MCF 10A (cell line): ENCODE results near the gene TMEM14A. TPM values are rescaled to one million over a fixed set of nuclear protein-coding genes. Genes with fewer than 3 reads are reported as not detected.

Experiments used
- BruUV-seq: library from RNA; stranded (reverse); fragments of 400-500 nt; replicated peaks from 2 replicates; lab custom pipeline; 2021; lab: Mats Ljungman, UMichigan
- CTCF ChIA-PET: fragments of 300-600 bp; sonication (Branson Sonifier 250); formaldehyde crosslinking; extraction: SDS; loops from one replicate; lab custom pipeline; 2021; ENCODE audit warnings: antibody characterized with exemption, inconsistent platforms; lab: Yijun Ruan, JAX
- POLR2A ChIA-PET: fragments of 300-600, 350-650 bp; sonication (Branson Sonifier 250); formaldehyde crosslinking; extraction: SDS; loops from one replicate; lab custom pipeline; 2020; ENCODE audit warnings: antibody characterized with exemption, inconsistent platforms; lab: Yijun Ruan, JAX
- DNase-seq: peaks from one replicate; pipeline ENCODE4 v3.0.0-alpha.2; 2018; ENCODE audit not compliant: unreplicated experiment
- H3K27ac Mint-ChIP-seq: one replicate; pipeline ENCODE4 v1.8.0; 2022; ENCODE audit warnings: mild to moderate bottlenecking, low read depth, mixed read lengths; ENCODE audit not compliant: unreplicated experiment
- H3K27me3 Mint-ChIP-seq: one replicate; pipeline ENCODE4 v1.8.0; 2022; ENCODE audit warnings: mixed read lengths; ENCODE audit not compliant: insufficient read depth, unreplicated experiment
- H3K36me3 Mint-ChIP-seq: one replicate; pipeline ENCODE4 v1.8.0; 2022; ENCODE audit warnings: mild to moderate bottlenecking, moderate library complexity, mixed read lengths; ENCODE audit not compliant: insufficient read depth, unreplicated experiment
- H3K4me1 Mint-ChIP-seq: one replicate; pipeline ENCODE4 v1.8.0; 2022; ENCODE audit warnings: mixed read lengths; ENCODE audit not compliant: insufficient read depth, unreplicated experiment
- H3K4me3 Mint-ChIP-seq: one replicate; pipeline ENCODE4 v1.8.0; 2022; ENCODE audit warnings: mild to moderate bottlenecking, moderate library complexity, mixed read lengths; ENCODE audit not compliant: unreplicated experiment
- H3K9me3 Mint-ChIP-seq: one replicate; pipeline ENCODE4 v1.8.0; 2022; ENCODE audit warnings: mixed read lengths; ENCODE audit not compliant: unreplicated experiment
- intact Hi-C: fragments of 100-400 bp; cut with micrococcal nuclease; formaldehyde crosslinking; loops from 2 replicates; pipeline ENCODE4 v1.14.1; 2022
- total RNA-seq: library from RNA; stranded (reverse); gene quantifications from 2 replicates; pipeline ENCODE4 v1.2.3, GENCODE V29; 2022
- TF ChIP-seq, protein P1 (sequence below): fragments of 200-600 bp; IDR thresholded peaks from one replicate; pipeline ENCODE4 v1.8.0; 2022; ENCODE audit warnings: antibody characterized with exemption, mild to moderate bottlenecking; ENCODE audit not compliant: unreplicated experiment

TMEM14A gene
- total RNA-seq, 1 experiment from 2014 or later: 15.6 TPM

DNA sequence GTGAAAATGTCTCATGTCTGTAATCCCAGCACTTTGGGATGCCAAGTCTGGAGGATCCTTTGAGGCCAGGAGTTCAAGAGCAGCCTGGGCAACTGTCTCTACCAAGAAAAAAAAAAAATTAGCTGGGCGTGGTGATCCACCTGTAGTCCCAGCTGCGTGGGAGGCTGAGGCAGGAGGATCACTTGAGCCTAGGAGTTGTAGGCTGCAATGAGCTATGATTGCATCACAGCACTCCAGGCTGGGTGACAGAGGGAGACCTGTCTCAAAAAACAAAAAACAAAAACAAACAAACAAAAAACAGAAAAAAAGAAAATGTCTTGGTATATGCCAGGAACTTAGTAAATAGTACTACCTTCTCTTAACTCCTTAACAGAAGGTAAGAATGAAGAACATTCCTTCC is 31.4 kb upstream of the TMEM14A start:
- CTCF ChIA-PET: interaction anchor here (0.8 to 5.2 kb wide), 6 partner anchors 11 to 845 kb away, joined by 3 to 67 read pairs (median 3); no protein-coding TSS in a partner anchor
- no TSS peak for BruUV-seq
- H3K27me3 Mint-ChIP-seq: peaks cover 53% of the 10 kb centered on the region

DNA sequence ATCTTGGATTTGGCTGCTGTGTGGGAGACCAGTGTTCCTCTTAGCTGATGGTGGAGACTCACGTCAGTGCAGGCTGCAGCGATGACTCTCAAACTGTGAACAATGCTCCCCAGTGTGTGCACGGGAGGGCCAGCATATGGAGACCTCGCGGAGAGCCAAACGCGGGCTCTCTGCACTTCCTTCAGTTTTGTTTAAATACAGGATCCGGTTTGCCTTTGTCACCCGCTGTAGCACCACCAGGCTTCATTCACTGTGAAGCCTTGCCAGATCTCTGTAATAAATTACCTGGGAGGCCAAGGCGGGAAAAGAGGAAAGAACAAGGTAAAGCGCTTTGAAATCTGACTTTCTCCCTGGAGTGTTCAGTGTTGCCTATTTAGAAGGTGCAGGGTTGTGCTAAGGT is 30.7 kb upstream of the TMEM14A start:
- Mint-ChIP-seq H3K9me3 (no peaks in the 10 kb centered on the region), H3K27me3 (peaks cover 54% of the 10 kb centered on the region), H3K36me3 (no peaks in the 10 kb centered on the region), H3K27ac (no peak overlapping the region), H3K4me1 (no peaks in the 10 kb centered on the region), H3K4me3 (no peak overlapping the region)
- no TSS peak for BruUV-seq
- ChIA-PET CTCF (interaction anchor here (0.6 to 5.2 kb wide), 2 partner anchors 11 to 21 kb away, joined by 3 to 67 read pairs; no protein-coding TSS in a partner anchor), POLR2A (no interaction called here)
- TF ChIP-seq, protein P1, sequence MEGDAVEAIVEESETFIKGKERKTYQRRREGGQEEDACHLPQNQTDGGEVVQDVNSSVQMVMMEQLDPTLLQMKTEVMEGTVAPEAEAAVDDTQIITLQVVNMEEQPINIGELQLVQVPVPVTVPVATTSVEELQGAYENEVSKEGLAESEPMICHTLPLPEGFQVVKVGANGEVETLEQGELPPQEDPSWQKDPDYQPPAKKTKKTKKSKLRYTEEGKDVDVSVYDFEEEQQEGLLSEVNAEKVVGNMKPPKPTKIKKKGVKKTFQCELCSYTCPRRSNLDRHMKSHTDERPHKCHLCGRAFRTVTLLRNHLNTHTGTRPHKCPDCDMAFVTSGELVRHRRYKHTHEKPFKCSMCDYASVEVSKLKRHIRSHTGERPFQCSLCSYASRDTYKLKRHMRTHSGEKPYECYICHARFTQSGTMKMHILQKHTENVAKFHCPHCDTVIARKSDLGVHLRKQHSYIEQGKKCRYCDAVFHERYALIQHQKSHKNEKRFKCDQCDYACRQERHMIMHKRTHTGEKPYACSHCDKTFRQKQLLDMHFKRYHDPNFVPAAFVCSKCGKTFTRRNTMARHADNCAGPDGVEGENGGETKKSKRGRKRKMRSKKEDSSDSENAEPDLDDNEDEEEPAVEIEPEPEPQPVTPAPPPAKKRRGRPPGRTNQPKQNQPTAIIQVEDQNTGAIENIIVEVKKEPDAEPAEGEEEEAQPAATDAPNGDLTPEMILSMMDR: no peak
- DNase-seq: no peak
- intact Hi-C loops: no loop called here

More for the DNA sequence above, 31.4 kb upstream of the TMEM14A start:
- intact Hi-C loops: no loop called here
- Mint-ChIP-seq H3K9me3 (no peaks in the 10 kb centered on the region), H3K4me3 (no peak overlapping the region), H3K36me3 (no peaks in the 10 kb centered on the region), H3K27ac (no peak overlapping the region), H3K4me1 (no peaks in the 10 kb centered on the region)
- no peak for DNase-seq
- POLR2A ChIA-PET: interaction anchor here (0.7 kb wide), 1 partner anchor 59 kb away, joined by 3 read pairs; no protein-coding TSS in a partner anchor
- TF ChIP-seq, protein P1: no peak

DNA sequence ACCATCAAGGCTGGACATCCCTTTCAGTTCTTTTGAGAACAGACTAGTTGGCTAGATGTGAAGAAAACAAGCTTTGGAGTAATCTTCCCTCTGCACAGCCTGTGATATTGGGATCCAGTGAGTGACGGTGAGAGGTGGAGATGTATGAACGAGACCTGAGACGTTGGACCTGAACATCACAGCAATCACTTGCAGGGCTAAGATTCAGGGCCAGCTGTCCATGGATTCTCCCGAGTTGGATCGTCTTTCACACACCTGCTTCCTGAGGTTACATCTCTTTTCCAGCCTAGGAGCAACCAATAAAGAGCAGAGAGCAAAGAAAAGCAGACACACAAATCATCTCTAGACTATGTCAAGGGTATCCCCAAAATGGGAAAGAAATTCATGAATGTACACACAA is 30.0 kb upstream of the TMEM14A start:
- Mint-ChIP-seq H3K27ac (no peak overlapping the region), H3K36me3 (no peaks in the 10 kb centered on the region), H3K27me3 (peaks cover 54% of the 10 kb centered on the region), H3K4me1 (no peaks in the 10 kb centered on the region), H3K9me3 (no peaks in the 10 kb centered on the region), H3K4me3 (no peak overlapping the region)
- no TSS peak for BruUV-seq
- TF ChIP-seq, protein P1: no peak
- POLR2A ChIA-PET: interaction anchor here (0.6 to 1.7 kb wide), 3 partner anchors 12 to 51 kb away, joined by 3 to 8 read pairs (median 3); no protein-coding TSS in a partner anchor
- no peak for DNase-seq
- CTCF ChIA-PET: interaction anchor here (0.6 to 5.2 kb wide), 5 partner anchors 10 to 530 kb away, joined by 3 to 67 read pairs (median 3); no protein-coding TSS in a partner anchor
- intact Hi-C loops: no loop called here

DNA sequence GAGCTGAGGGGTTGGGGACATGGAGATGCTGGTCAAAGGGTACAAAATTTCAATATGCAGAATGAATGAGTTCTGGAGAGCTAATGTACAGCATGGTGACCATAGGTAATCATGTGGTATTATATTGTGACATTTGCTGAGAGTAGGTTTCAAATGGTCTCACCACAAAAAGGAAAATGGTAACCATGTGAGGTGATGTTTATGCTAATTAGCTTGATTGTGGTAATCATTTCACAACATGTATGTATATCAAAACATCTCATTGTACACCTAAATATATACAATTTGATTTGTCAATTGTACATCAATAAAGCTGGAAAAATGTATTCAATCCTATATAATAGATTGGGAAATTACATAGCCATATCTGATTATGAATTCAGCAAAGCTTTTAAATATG is 29.5 kb upstream of the TMEM14A start:
- ChIA-PET POLR2A (interaction anchor here (0.5 to 1.7 kb wide), 3 partner anchors 11 to 51 kb away, joined by 3 to 8 read pairs (median 3); no protein-coding TSS in a partner anchor), CTCF (interaction anchor here (0.8 to 5.2 kb wide), 4 partner anchors 9 to 51 kb away, joined by 3 to 67 read pairs (median 6); no protein-coding TSS in a partner anchor)
- no peak for DNase-seq
- no TSS peak for BruUV-seq
- no peaks in the 10 kb centered on the region for H3K36me3 Mint-ChIP-seq
- TF ChIP-seq, protein P1: no peak
- peaks cover 54% of the 10 kb centered on the region for H3K27me3 Mint-ChIP-seq
- H3K9me3 Mint-ChIP-seq: no peaks in the 10 kb centered on the region
- intact Hi-C loops: no loop called here
- no peaks in the 10 kb centered on the region for H3K4me1 Mint-ChIP-seq
- no peak overlapping the region for H3K27ac Mint-ChIP-seq
- H3K4me3 Mint-ChIP-seq: no peak overlapping the region
